ENCODE data around the gene SLC2A1.

The SLC2A1 gene

DNA sequence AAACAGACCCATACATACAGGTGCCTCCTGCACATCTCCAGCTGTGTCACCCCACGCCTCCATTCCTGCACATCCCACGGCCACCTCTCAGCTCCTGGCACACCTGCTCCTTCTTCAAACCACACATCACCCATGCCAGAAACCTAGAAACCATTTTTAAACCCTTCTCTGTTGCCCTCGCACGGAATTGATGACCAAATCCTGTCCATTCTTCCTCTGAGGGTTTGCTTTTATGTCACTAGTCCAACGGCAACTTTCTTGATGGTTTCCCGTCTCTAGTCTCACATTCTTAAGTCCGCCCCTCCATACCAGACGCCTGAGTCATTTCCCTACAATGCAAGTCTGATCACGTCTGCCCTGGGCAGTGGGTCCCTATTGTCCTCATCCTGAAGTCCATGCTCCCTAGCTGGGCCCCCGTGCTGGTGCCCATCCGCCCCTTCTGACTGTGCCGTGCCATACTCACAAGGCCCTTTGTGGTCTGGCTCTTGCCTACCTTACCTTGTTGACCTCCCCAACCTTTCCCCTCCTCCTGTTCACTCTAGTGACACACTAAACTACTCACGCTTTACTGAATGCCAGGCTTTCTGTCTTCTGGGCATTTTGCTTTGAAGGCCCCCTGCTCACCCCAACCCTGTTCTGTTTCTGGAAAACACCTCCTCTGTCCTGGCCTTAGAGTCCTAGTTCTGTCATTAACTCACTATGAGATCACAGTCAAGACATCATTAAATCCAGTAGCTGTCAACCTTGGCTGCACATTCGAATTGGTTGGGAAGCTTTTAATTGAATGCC is 17.6 kb downstream of the SLC2A1 start:
- no peak for FAIRE-seq

DNA sequence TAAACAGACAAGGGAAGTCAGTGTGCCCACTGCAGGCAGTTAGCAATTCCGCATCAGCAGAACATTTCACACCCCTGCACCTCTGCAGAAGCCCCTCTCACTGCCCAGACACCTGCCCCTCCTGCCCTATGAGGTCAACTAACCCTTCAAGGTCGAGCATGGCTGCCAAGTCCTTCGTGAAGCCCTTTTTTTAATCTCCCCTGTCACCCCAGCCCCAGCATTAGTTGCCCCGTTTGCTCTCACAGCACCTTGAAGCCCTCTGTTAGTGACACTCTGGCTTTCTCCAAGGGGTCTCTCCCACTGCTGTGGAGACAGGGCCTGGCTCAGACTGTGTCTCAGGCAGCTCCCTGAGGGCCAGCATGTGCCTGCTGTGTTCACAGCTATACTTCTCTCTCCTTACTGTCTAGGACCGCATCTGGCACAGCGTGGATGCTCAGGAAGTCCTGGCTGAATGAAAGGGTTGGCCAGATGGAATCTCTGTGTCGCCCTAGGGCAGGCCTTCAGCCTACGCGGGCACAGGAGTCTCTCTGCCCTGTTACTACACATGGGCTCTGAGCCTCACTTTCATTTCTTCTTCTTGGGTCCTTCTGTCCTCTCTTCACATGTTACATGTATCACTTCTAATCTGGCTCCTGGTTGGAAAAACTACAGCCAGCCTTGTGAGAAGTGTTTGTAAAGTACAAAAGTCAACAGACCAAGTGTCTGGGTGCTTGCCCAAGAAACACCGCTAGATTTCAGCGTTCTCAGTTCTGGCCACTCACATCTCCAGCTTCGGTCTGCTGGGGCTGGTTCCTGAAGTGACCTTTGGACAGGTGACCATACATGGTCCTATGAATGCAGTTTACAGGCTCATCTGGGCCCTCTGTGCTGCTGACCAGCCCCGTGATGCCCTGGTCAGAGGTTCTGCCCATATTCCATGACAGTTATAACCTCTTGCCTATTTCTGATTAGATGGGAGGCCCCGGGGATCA is 19.7 kb downstream of the SLC2A1 start:
- FAIRE-seq = no peak

DNA sequence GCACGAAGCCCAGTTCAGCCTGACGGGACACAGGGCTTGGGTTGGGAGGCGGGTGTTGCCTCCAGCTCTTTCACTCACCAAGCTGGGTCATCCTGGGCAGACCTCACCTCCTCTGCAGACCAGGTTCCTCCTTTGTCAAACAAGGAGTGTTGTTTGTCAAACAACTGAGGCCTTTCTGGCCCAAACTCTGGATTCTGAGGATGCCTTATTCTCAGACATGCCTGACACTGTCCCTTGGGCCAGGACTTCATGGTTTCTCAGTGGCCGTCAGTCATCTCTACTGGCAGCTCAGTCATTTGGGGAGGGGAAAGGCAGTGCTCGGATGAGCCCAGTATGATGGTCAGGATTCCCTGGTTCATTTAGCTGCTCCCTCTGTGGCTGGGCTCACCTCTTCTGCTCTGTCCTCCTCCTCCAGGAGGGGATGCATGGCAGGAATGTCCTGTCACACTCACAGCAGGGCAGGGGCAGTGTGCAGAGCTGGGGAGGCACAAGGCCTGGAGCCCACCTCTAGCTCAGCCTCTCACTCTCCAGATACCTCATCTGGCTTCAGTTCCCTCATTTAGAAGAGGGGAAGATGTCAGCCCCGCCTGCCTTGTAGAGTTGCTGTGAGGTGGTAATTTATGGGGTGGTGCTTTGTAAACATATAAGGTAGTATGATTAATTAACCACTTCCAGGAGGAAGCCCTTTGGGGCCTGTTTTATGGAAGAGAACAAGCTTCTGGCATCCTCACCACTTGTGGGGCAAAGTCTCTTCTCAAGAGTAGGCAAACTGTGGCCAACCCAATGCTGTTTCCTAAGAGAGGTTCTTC is 20.6 kb downstream of the SLC2A1 start:
- no peak for FAIRE-seq

DNA sequence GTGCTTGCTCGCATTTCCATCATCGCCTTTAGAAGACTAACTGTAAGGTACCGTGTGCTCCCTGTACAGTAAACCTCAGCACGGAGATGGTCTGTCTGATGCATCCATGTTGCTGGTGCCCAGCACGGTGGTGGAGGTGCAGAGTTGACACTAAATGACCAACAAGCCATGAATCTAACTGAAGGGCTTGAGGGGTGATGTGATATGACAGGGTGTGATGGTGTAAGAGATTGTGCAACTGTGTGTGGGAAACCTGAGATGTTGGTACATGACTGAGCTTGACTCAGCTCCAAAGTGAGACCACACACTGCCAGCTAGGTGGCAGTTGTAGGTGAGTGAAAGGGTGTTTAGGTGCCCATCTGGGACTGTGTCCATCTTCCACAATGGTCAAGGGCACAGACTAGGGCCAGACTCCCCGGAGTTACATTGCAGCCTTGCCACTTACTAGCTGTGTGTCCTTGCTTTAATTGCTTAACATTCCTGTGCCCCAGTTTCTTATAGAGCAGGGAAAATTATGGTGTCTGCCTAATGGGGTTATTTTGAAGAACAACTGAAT is 21.4 kb downstream of the SLC2A1 start:
- FAIRE-seq = no peak

DNA sequence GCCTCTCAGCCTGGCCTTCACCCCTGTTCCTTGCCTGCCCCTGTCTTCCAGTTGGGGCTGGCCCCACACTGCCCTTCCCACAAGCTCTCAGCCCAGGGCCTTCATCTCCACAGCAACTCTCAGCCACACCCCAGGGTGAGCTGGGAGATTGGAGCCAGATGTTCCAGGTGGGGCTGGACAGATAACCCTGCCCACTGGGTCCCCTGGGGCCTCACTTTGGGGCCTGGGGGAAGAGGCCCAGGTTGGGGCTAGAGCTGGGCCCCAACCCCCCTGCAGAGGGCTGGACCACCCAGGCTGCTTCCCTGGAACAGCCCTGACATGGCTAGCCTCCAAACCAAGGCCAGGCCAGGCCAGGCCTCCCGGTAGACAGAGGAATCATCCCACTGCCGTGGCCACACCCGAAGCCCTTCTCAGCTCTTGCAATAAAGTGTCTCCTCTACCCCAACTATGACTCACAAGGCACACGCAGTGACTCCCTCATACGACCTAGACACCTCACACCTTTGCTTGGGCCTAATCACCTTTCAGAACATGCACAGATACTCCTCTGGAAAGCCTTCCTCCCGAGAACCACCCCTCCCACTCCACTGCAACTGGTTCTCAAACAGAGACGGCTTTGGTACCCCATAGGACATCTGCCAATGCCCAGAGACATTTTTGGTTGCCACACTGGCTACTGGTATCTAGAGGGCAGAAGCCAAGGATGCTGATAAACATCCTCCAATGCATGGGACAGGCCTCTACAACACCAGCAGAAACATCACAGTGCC is 22.2 kb downstream of the SLC2A1 start:
- no peak for FAIRE-seq

DNA sequence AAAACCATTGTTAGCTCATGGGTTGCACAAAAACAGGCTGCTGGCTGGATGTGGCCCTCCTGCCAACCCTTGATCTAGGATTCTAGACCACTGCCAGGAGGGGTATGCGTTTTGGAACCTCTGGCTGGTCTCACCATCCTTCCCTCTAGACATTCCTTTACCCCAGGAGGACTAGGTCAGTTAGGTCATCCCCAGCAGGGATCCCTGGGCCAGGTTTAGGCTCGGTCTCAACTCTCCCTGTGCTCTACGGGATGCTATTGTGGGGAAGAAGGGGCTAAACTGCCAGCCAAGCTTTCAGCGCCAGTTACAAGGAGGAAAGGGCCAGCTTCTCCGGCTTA is 22.7 kb downstream of the SLC2A1 start:
- FAIRE-seq = no peak

DNA sequence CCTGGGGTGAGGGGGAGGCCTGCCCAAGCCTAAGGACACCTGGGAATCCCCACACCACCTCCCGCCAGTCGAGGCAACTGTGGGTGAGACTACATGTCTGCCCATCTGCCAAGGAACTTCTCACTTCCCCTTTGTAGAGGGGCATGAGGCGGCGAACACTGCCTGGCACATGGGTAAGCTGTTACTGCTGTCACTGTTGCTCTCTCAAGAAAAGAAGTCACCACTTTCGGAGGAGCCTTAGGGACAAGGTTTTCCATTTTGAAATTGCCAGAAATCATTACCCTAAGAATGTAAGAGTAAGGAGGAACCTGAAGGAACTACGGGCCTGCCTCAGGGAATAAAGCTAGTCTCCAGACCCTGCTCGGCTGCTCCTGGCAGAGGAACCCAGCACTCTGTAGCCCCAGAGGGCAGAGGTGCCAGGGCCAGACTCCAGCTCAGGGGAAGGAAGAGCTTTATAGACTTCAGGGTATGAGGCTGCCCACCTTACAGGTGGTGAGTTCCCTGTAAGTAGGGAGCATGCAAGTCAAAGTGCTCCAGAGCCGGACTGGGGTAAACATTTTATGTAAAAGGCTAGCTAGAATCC is 23.3 kb downstream of the SLC2A1 start:
- no peak for FAIRE-seq

DNA sequence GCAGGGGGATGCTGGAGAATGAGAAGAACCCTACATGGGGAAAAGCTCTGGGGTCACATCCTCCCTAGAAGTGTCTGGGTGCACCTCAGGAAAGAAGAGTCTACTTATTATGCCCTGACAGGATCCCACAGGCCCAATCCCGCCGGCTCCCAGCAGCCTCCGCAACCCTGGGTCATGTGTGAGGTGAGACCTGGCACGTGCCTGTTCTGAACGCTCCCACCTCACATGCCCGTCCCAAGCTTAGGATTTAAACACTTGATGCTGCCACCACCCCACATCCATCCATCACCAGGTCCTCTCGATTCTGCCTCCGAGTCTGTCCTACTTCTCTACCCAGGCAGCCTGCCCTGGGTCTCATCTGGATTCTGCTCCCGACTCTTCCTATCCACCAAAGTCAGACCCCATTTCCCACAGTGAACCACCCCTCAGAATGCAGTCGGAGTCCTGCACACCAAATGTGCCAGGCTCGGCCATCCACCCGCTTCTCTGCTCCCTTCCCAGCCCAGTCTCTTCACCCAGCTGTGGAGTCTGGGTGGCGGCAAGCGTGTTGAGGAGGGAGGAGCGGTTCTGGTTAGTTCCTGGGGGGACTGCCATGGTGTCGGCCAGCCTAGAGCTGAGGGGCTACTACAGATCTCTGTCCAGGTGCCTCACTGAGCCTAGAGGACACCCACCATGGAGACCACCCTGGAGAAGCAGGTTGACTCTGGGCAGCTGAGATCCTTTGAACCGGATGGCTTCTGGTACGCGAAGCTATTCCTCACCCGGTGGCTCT is 23.9 kb downstream of the SLC2A1 start:
- no peak for FAIRE-seq

DNA sequence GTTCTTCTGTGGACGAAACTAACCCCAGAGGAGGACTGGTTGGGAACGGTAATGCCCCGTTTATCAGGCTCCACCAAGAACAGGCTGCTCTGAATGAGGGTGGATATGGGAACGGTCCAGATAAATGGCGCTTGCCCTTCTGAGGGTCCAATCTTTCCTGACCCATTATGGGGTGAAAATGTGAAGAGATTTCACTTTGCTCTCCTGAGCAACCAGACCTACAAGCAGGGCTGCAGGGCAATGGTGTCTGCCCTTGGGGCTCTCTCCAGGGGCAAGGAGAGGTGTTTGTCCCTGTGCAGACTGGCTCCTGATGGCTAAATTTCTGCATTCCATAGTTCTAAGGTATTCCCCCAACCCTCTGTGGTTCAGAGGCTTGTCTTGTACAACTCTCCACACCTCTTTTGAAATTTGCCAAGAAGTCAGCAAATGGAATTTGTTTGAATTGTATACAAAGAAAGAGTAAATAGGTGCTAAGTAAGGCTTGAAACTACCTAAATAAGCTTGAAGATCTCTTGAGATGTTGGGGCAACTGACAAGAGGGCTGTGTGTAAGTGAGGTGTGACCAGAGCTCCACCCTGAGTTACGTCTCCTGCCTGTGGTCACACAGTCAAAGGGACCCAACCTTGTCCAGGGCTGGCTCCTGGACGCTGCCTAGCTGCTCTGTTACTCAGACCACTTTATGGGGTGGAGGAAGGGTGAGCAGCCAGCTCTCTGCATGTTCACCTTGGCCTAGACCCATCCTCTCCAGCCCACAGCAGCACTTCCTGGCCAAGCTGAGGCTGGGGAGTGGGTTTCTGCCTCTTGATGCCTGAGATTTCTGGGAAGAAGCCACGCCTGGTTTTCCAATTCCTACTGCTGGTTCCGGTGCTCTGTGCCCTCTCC is 24.8 kb downstream of the SLC2A1 start:
- FAIRE-seq = no peak

DNA sequence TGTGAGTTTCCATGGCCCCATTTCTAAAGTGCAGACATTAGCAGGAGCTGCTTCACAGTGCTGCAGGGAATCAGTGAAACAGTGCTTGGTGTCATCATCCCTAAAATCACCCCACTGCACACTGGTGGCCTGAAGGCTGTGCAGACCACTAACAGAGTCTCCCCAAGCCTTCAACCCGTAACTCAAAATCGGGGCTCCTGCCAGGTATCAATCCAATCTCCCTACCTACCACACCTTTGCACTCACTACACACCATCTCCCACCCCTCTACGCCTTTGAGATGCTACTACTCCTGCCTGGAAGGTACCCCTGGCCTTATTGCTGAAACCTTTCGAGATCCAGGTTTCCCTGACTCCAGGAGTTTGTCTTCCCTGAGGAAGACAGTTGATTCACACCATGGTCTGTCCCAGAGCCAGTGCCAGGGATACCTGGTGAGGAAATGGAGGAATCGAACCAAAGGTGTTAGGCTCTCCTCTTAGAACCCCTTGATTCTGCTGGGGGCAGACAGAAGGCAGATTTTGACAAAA is 25.5 kb downstream of the SLC2A1 start:
- no peak for FAIRE-seq

DNA sequence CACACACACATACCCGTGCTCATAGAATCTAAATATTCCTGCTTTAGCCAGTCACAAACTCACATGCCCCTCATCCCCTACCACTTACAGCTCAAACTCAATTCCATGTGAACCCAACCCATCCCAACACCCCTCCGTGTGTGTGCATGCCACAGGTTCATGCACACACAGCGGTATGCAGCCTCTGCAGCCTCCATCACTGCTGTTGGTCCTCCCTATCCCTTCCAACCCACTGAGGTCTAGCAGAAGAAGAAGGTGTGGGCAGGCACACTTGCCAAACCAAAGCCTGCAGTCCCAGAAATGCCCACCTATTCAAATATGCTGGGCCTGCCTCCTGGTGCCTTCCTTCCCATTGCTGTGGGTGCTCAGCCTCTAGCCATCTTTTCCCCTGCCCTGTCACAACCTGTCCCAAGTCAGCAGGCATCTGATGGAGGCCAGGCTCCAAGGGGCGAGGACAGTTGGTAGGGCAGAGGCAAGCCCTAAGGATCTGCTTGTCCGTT is 26.2 kb downstream of the SLC2A1 start:
- FAIRE-seq = no peak

DNA sequence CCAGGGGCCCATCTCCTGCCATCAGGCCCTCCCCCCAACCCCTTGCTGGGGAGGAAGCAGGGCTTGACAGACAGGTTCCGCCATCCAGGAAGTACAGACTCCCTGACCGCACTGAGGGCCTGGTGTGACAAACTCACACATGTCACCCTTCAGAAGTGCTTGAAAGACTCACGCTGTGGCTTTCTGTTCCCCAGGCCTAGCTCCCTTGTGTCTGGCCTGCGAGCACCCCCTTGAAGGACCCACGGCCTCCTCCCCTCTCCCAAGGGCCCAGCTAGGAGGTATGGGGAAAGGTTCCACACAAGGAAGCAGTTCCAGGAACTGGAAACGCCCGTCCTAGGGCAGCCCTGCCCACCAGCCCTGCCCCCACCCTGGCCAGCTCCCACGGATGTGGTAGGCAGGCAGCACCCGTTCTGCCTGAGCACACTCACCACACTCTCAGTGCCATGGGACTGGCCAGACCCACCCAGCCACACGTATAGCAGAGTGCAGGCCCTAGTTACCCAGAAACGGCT is 26.7 kb downstream of the SLC2A1 start:
- FAIRE-seq = no peak

DNA sequence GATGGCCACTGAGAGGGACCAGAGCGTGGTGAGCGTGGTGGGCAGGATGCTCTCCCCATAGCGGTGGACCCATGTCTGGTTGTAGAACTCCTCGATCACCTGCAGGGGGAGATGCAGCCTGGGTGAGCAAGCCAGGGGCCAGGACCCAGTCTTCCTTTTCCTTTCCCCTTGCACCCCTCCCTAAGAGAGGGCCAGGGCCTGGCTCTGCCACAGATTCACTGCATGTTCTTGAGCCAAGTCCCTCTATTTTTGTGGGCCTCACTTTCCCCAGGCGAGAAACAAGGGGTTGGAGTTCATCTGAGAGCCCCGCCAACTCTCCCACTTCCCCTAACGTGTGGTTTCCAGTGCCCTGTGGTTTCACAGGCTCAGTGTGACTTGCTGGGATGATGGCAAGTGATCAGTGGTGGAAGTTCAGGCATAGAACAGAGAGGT is 27.5 kb downstream of the SLC2A1 start:
- no peak for FAIRE-seq

DNA sequence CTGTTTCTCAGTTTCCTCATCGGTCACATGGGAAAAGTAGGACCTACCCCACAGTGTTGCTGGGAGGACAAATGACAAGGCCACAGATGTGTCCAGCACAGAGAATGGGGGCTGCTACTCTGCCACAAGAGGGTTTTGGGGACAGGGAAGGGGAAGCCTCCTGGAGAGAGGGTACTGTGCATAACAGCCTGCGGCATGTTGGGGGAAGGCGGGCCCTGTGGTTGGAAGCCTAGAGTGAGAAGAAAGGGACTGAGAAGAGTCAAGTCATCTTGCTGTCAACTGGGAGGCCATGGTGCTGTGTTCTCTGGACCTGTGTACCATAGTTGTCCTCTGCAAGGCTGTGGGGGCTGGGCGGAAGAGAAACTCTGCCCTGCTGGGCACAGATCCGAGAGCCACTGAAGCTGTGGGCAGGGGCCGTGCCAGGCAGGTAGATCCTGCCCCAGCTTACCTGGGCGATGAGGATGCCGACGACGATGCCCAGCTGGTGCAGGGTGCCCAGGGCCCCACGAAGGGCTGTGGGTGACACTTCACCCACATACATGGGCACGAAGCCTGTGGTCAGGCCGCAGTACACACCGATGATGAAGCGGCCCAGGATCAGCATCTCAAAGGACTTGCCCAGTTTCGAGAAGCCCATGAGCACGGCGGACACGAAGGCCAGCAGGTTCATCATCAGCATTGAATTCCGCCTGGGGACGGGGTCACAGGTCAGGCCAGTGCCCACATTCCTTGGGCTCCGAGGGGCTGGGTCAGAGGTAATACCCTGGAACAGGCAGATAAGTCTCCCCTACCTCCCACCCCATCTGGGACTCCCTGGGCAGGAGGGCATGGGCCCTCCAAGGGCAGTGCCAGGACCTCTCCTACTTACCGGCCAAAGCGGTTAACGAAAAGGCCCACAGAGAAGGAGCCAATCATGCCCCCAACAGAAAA is 28.2 kb downstream of the SLC2A1 start:
- no peak for FAIRE-seq

DNA sequence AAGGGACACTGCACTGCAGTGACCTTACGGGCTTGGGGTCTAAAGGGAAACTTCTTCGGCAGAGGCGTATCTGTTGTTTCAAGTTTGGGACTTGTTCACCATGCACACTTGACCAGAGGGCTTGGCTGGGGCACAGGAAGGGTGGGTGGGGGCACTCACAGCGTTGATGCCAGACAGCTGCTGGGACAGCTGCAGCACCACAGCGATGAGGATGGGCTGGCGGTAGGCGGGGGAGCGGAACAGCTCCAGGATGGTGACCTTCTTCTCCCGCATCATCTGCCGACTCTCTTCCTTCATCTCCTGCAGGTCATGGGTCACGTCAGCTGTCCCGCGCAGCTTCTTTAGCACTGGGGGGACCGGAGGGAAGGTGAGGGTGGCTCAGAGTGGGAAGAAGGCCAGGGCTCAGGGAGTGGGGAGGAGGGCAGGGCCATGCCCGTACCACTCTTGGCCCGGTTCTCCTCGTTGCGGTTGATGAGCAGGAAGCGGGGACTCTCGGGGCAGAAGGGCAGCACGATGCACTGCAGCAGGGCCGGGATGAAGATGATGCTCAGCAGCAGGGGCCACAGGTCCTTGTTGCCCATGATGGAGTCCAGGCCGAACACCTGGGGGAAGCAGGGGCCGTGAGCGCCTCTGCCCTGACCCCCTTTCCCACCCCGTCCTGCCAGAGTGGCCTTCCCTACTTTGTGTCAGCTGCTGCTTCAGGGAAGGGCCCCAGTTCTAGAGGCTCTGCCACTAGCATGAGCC is 29.1 kb downstream of the SLC2A1 start:
- FAIRE-seq = no peak

DNA sequence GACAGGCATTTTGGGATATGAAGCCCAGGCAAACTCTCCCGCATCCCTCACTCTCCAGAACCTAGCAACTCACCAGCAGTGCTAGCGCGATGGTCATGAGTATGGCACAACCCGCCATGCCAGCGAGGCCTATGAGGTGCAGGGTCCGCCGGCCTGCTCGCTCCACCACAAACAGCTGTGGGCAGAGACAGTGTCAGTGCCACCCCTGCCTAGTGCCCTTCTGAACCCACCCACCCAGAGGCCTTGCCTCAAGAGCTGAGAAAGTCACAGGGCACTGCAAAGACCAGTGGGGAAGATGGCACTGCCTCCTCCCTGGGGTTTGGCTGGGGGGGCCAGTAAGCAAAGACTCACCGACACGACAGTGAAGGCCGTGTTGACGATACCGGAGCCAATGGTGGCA is 29.8 kb downstream of the SLC2A1 start:
- no peak for FAIRE-seq

DNA sequence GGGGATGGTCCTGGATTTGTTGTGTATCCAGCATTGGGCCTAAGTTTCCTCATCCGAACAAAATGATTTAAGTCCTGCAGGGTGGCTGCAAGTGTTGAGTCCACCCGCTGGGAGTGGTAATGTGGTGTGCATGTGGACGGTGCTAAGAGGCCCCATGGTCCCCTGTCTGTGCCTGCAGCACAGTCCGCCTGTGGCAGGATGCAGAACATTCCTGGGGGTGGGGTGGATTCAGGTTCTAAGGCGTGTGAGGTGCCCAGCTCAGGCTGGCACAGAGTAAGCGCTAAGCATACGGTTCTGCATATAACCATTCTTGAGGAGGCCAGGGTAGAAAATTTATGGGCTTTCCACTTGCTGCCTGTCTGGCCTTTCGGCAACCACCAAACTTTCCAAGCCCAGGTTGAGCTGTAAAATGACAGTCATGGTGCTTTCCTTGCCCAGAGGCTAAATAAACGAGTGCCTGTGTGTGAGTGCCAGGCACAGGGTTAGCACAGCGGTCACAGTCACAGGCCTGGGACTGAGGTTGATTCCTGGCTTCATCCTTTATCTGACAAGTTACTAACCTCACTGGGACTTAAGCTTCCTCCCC is 30.7 kb downstream of the SLC2A1 start:
- FAIRE-seq = no peak
